C4-2B (cell line): ENCODE results near the gene PKHD1.

Source experiments
- ZFX ChIP-seq: fragments of 450-650 bp; IDR thresholded peaks from 2 replicates; pipeline ENCODE4 v1.6.1; 2017
- TF ChIP-seq, protein P1 (sequence below): fragments of 450-650 bp; conservative IDR thresholded peaks from 2 replicates; pipeline ENCODE4 v1.5.1; 2017; ENCODE audit warnings: mild to moderate bottlenecking

DNA sequence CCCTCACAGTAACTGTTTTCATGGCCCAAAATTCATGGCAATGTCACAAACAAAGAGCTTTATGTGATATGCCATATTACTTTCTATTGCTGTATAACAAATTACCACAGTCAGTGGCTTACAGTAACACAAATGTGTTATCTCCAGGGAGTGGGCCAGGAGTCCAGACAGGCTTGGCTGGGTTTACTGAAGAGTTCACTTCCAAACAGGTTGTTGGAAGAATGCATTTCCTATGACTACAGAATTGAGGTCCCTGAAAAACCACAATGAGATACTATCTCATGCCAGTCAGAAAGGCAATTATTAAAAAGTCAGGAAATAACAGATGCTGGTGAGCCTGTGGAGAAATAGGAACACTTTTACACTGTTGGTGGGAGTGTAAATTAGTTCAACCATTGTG is 431.9 kb downstream of the PKHD1 start:
- TF ChIP-seq, protein P1, sequence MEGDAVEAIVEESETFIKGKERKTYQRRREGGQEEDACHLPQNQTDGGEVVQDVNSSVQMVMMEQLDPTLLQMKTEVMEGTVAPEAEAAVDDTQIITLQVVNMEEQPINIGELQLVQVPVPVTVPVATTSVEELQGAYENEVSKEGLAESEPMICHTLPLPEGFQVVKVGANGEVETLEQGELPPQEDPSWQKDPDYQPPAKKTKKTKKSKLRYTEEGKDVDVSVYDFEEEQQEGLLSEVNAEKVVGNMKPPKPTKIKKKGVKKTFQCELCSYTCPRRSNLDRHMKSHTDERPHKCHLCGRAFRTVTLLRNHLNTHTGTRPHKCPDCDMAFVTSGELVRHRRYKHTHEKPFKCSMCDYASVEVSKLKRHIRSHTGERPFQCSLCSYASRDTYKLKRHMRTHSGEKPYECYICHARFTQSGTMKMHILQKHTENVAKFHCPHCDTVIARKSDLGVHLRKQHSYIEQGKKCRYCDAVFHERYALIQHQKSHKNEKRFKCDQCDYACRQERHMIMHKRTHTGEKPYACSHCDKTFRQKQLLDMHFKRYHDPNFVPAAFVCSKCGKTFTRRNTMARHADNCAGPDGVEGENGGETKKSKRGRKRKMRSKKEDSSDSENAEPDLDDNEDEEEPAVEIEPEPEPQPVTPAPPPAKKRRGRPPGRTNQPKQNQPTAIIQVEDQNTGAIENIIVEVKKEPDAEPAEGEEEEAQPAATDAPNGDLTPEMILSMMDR: no peak
- no peak for TF ChIP-seq ZFX
